ENCODE measurements around the gene ACE.

- TF ChIP-seq CTCF (IDR thresholded peaks at IDR 0.05) (no peak), POLR2A (IDR thresholded peaks at IDR 0.05) (no peak), EP300 (IDR thresholded peaks at IDR 0.05) (no peak)
These were observed at the start of gene ACE for GRCh38 chr17:63476854-63477479.
